GM13977 (cell line): Measurements from ENCODE around the gene STK33.
A peak's percentile ranks its signal among the peaks of the same experiment; 100 is the strongest.

ENCODE experiments used
- DNase-seq: peaks from one replicate; pipeline ENCODE4 v3.0.0; 2012; ENCODE audit warnings: low spot score
- CTCF ChIP-seq: IDR thresholded peaks from 2 replicates; pipeline ENCODE4 v1.5.1; 2012; ENCODE audit warnings: mild to moderate bottlenecking, control low read depth; ENCODE audit not compliant: insufficient read depth; ENCODE audit errors: extremely low read depth, missing control alignments
- in situ Hi-C: fragments of 300-500 bp; cut with MboI; formaldehyde crosslinking; loops from one replicate; pipeline ENCODE4 v1.12.0; 2022; ENCODE audit warnings: low sequenced_read_pairs, low pct_unique_long_range_greater_than_20kb, mixed read lengths, inconsistent platforms; ENCODE audit not compliant: unreplicated experiment

STK33 gene

GRCh38 chr11:8392166-8392565 lies 201.9 kb downstream of the STK33 start:
- no peak for TF ChIP-seq CTCF
- in situ Hi-C loops: no loop called here
- DNase-seq: no peak

GRCh38 chr11:8390851-8391612 lies 203.0 kb downstream of the STK33 start:
- no peak for DNase-seq
- TF ChIP-seq CTCF: no peak

GRCh38 chr11:8389029-8389996 lies 204.7 kb downstream of the STK33 start:
- no peak for DNase-seq
- in situ Hi-C loops: no loop called here
- TF ChIP-seq CTCF: no peak

More at GRCh38 chr11:8390851-8391612, 203.0 kb downstream of the STK33 start:
- in situ Hi-C loops: no loop called here

- DNase-seq: no peak
- no peak for TF ChIP-seq CTCF
- in situ Hi-C loops: no loop called here
Observed at GRCh38 chr11:8387693-8388092, 206.3 kb downstream of the STK33 start.

- in situ Hi-C loops: no loop called here
- no peak for TF ChIP-seq CTCF
- DNase-seq: no peak
Observed at GRCh38 chr11:8387141-8387540, 206.9 kb downstream of the STK33 start.

GRCh38 chr11:8386134-8386864 lies 207.7 kb downstream of the STK33 start:
- TF ChIP-seq CTCF: no peak
- in situ Hi-C loops: no loop called here
- DNase-seq: peak; percentile 43
